Kidney epithelial cell (primary cell): ENCODE measurements around the gene CCDC158. TPM values are rescaled to one million over a fixed set of nuclear protein-coding genes. Genes with fewer than 3 reads are reported as not detected.
"Not testable (repeated sequence)": the region's sequence is repeated elsewhere in the genome, so short reads cannot be mapped to it uniquely, and the experiment has no call there.

Source experiments
- DNase-seq: peaks from one replicate; pipeline ENCODE4 v3.0.0-alpha.2; 2010; ENCODE audit warnings: low read depth
- H3K27me3 ChIP-seq: 2 replicates; pipeline ENCODE4 v1.6.0; 2011; ENCODE audit warnings: low read length; ENCODE audit not compliant: control insufficient read depth, insufficient read depth
- H3K36me3 ChIP-seq: 2 replicates; pipeline ENCODE4 v1.5.1; 2011; ENCODE audit warnings: low read length; ENCODE audit not compliant: control insufficient read depth, insufficient read depth
- H3K4me3 ChIP-seq: 2 replicates; pipeline ENCODE4 v1.5.1; 2011; ENCODE audit warnings: low read depth, mild to moderate bottlenecking, control low read depth, low read length
- CTCF ChIP-seq: IDR thresholded peaks from 2 replicates; pipeline ENCODE4 v1.5.1; 2011; ENCODE audit warnings: mild to moderate bottlenecking, moderate library complexity, low read length, control low read depth, inconsistent platforms; ENCODE audit not compliant: insufficient read depth, poor library complexity, severe bottlenecking
- total RNA-seq: library from RNA; depleted of rRNA; stranded (reverse); fragments of >200 nt; gene quantifications from 2 replicates; pipeline ENCODE4 v1.2.3, GENCODE V29; 2015

CCDC158 gene
- total RNA-seq, 1 donor from 2014 or later, result 0.84 TPM

- Histone ChIP-seq H3K27me3 (no peaks in the 10 kb centered on the region), H3K4me3 (no peak overlapping the region), H3K36me3 (no peaks in the 10 kb centered on the region)
- no peak for DNase-seq
- no peak for TF ChIP-seq CTCF
Observed at GRCh38 chr4:76283900-76284299, 137.0 kb downstream of the CCDC158 start.

- H3K4me3 ChIP-seq, result no peak overlapping the region
- no peak for DNase-seq
- no peak for TF ChIP-seq CTCF
- no peaks in the 10 kb centered on the region for H3K36me3 ChIP-seq
- no peaks in the 10 kb centered on the region for H3K27me3 ChIP-seq
Observed at GRCh38 chr4:76282941-76283689, 137.8 kb downstream of the CCDC158 start.

DNA sequence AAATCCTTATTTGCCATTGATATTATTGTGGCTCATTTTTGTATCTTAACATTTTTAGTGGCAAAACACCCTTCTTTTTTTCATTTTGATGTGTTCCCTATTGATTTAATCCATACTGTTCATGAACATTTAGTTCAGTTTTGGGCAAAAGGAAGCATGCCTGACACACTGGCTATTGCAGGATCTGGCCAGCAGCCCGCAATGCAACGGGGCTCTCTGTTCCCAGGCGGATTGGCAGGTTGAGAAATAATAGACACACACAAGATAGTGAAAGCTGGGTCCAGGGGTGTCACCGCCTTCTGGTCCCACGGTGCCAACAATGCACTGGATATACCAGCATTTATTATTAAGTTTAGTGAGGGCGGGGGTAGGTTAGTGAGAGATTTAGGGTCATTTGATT lies 139.3 kb downstream of the CCDC158 start:
- not testable (repeated sequence) for H3K36me3 ChIP-seq, H3K27me3 ChIP-seq, H3K4me3 ChIP-seq, DNase-seq

DNA sequence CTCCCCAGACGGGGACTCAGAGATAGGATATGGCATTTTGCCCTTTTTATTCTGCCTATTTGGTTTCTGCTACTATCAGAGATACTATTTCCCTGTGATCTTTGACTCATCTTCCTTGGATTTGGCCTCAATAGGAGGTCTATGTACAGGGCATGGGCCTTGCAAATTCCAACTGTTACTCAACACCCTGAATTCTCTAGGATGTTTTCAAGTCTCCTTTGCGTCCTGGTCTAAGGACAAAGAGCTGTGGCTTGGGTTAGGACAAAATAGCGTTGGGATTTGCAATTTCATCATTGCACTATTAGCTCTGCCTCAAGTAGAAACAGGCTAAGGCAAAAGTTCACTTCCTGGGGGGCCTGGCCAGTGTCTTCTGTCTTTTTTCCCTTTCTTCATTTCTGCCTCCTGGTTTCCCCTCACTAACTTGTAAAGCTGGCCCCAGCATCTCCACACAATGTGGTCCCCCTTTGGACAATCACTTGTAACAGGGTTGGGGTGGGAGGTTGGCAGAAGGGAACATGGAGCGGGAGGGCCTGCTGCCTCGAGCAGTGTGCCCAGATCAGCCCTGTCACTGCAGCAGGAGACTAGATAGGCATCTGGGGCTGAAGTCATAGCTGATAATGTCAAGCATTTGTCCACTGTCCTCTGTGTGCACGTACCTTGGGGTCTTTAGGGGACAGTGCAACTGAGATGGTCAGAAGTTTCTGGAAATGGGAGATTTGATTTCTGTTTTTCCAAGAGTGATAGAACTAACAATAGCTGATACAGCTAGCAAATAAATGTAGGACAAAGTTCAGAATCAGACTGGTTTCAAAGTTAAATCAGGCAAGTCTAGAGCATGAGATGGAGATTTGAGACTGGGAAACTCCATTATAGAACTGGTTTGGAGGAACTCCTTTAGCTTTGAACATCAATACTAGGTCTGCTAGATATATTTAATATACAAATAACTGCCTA lies 140.2 kb downstream of the CCDC158 start:
- TF ChIP-seq CTCF, result no peak
- H3K27me3 ChIP-seq, result no peaks in the 10 kb centered on the region
- no peak overlapping the region for H3K4me3 ChIP-seq
- no peak for DNase-seq
- H3K36me3 ChIP-seq, result no peaks in the 10 kb centered on the region

DNA sequence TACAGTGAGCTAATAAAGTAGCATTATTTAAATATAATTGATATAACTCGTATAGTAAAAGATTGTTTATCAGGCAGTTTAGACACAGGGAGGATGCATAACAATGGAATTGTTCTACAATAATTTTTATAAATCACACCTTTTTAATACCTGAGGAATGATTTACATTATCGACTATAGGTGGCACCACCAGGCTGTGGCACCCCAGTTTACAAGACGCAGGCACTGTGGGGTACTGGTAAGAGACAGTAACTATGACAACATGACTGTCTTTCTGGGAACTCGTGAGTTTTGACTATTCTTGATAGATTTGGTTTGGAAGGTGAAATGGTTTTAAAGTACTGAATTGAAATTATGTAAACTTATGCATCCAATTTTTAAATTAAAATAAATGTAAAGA lies 141.5 kb downstream of the CCDC158 start:
- Histone ChIP-seq H3K4me3 (no peak overlapping the region), H3K36me3 (no peaks in the 10 kb centered on the region), H3K27me3 (no peaks in the 10 kb centered on the region)
- no peak for TF ChIP-seq CTCF
- DNase-seq, result no peak

DNA sequence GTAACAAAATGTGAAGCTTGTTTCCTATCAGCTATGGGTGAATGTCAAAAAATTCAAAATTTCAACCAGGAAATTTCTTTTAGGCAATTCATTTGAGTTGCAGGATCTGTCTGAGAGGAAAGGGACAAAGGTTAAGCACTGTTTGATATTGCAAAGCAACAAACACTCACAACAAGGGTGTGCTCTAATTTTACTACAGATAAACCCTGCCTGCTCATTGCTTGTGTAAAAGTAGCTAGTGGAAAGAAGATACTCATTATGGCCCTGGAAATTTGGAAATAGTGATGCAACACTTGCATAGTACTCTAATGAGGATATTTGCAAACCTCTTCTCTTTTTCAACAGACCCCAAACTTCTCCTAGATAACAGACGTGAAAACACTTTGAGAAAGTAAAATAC lies 142.4 kb downstream of the CCDC158 start:
- H3K4me3 ChIP-seq, result no peak overlapping the region
- no peaks in the 10 kb centered on the region for H3K27me3 ChIP-seq
- TF ChIP-seq CTCF, result no peak
- no peaks in the 10 kb centered on the region for H3K36me3 ChIP-seq
- no peak for DNase-seq
